ENCODE measurements around the gene FZD7. TPM values are rescaled to one million over a fixed set of nuclear protein-coding genes. Genes with fewer than 3 reads are reported as not detected.

Gene FZD7
- total RNA-seq, 2 donors from 2014 or later = 193 to 266 TPM

DNA sequence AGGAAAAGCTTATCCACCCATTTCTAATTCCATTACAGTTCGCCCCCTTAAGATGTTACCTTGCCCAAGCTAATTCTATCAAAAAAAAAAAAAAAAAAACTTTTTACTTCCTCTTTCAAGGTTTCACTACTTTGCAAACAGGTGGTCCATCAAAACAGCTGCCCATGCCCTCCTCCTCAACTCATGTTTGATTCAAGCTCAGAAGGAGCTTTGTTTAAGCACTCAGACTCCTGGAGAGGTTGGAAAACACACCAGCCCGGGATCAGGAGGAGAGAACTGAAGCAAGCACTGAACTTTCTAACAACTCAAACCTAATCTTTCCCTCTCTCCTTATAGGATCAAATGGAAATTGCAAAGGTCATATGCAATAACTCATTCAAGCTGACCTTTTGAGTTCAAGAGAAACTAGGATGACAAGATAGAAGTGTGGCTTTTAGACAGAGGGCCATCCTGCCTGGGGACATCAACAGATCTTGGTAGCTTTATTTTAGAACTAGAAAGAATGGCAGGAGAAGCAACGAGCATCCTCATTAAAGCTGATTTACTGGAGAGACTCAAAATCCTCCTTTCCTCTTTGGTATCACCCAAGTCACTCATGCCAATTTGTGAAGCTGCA is 28.3 kb upstream of the FZD7 start:
- no peaks in the 10 kb centered on the region for H3K36me3 Mint-ChIP-seq (ENCODE audit: low read depth)

DNA sequence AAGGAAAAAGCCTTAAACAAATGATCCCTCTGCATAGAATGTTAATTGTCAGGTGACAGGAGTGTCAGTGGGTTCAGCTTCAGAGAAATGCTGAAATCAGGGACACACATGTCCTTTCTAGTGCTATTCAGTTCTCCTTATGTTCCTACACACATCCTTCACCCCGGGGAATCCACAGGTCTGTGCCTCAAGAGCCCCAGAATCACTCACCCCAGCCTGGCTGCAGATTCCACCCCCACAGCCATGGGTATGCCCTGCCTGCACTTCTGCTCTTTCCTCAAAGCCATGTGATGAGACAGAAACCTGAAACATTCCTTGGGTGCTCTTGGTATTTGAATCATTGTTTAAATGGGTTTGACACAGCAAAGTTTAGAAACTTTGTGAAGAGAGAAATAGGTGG is 27.4 kb upstream of the FZD7 start:
- TF ChIP-seq, protein P1, sequence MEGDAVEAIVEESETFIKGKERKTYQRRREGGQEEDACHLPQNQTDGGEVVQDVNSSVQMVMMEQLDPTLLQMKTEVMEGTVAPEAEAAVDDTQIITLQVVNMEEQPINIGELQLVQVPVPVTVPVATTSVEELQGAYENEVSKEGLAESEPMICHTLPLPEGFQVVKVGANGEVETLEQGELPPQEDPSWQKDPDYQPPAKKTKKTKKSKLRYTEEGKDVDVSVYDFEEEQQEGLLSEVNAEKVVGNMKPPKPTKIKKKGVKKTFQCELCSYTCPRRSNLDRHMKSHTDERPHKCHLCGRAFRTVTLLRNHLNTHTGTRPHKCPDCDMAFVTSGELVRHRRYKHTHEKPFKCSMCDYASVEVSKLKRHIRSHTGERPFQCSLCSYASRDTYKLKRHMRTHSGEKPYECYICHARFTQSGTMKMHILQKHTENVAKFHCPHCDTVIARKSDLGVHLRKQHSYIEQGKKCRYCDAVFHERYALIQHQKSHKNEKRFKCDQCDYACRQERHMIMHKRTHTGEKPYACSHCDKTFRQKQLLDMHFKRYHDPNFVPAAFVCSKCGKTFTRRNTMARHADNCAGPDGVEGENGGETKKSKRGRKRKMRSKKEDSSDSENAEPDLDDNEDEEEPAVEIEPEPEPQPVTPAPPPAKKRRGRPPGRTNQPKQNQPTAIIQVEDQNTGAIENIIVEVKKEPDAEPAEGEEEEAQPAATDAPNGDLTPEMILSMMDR (conservative IDR thresholded peaks at IDR 0.05) = no peak
- Histone ChIP-seq H3K4me3 (ENCODE audit: low read length) (no peak overlapping the region), H3K4me1 (ENCODE audit: control insufficient read depth, insufficient read depth, low read length) (peaks cover 6% of the 10 kb centered on the region), H3K36me3 (ENCODE audit: control insufficient read depth, insufficient read depth, low read length) (no peaks in the 10 kb centered on the region), H3K27me3 (ENCODE audit: control insufficient read depth, insufficient read depth, low read length, poor library complexity, severe bottlenecking) (no peaks in the 10 kb centered on the region), H3K9me3 (ENCODE audit: control insufficient read depth, low read length) (no peaks in the 10 kb centered on the region), H3K9ac (ENCODE audit: extremely low read depth, low read length, poor library complexity, severe bottlenecking) (no peak overlapping the region), H3K27ac (ENCODE audit: low read depth, low read length) (no peak overlapping the region)
- Mint-ChIP-seq H3K9me3 (no peaks in the 10 kb centered on the region), H3K36me3 (ENCODE audit: low read depth) (no peaks in the 10 kb centered on the region), H3K27me3 (ENCODE audit: insufficient read depth) (no peaks in the 10 kb centered on the region), H3K4me3 (no peak overlapping the region), H3K27ac (no peak overlapping the region), H3K4me1 (peaks cover 20% of the 10 kb centered on the region)
- no peak for DNase-seq
- WGBS, 2 experiments (ENCODE audit: insufficient coverage in 1 of 2, insufficient read length in 1 of 2) = 63 to 94% methylated on average over 1 of the region's 1 CpG

More for the DNA sequence above, 28.3 kb upstream of the FZD7 start:
- H3K9ac ChIP-seq (ENCODE audit: extremely low read depth, low read length, poor library complexity, severe bottlenecking) = no peak overlapping the region
- H3K27me3 Mint-ChIP-seq (ENCODE audit: insufficient read depth) = no peaks in the 10 kb centered on the region
- no peaks in the 10 kb centered on the region for H3K9me3 ChIP-seq (ENCODE audit: control insufficient read depth, low read length)
- H3K27ac ChIP-seq (ENCODE audit: low read depth, low read length) = no peak overlapping the region
- peaks cover 6% of the 10 kb centered on the region for H3K4me1 ChIP-seq (ENCODE audit: control insufficient read depth, insufficient read depth, low read length)
- no peaks in the 10 kb centered on the region for H3K9me3 Mint-ChIP-seq
- no peak for DNase-seq
- peak overlapping the region; percentile 37 for H3K27ac Mint-ChIP-seq
- H3K4me3 ChIP-seq (ENCODE audit: low read length) = no peak overlapping the region
- H3K4me1 Mint-ChIP-seq = peaks cover 20% of the 10 kb centered on the region
- H3K36me3 ChIP-seq (ENCODE audit: control insufficient read depth, insufficient read depth, low read length) = no peaks in the 10 kb centered on the region
- no peaks in the 10 kb centered on the region for H3K27me3 ChIP-seq (ENCODE audit: control insufficient read depth, insufficient read depth, low read length, poor library complexity, severe bottlenecking)
- no peak overlapping the region for H3K4me3 Mint-ChIP-seq
- TF ChIP-seq, protein P1 (conservative IDR thresholded peaks at IDR 0.05) = no peak
- 82 to 83% methylated on average over 2 to 3 of the region's 3 CpGs for WGBS, 2 experiments (ENCODE audit: insufficient coverage in 1 of 2, insufficient read length in 1 of 2)

DNA sequence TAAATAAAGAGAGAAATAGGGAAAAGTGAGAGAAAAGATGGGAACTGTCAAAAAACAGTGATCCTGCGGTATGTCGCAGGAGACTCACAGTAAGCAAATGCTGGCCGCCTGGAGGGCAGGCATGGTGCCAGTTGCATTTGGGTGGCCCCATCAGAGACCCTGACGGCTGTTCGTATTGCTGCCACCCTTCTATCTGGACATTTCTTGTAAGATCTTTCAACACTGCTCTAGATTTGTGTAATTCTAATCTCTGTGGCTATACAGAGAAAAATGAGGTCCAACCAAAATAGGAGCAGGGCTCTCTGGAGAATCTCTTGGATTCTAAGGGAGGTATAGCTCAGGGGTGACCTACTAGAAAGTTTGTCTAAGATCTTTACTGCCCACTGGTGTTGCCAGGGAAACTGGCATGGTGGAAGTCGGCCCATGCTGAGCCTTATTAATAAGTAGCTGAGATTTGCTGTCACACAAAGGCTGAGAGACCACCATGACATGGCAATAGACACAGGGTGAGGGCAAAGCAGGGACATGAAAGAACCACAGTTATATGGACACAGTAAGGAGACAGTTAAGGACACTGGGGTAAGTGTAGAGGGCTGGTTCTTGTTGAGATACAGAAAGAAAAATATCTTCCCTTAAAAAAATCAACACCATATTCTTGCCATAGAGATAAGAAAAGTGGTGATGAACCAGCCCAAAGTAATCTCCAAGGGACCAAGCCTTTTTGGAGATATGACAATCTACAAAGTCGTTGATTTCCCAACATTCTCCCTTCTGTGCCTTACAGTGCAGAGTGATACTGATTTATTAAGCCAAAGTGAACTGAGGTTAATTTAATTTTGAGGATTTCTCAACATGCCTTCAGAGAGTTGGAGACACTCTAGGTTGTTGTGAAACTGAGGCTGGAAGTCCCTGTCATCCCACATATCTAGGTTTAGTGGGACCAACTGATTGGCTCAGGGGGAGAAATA is 26.4 kb upstream of the FZD7 start:
- Histone ChIP-seq H3K27ac (ENCODE audit: low read depth, low read length) (no peak overlapping the region), H3K9me3 (ENCODE audit: control insufficient read depth, low read length) (no peaks in the 10 kb centered on the region), H3K4me3 (ENCODE audit: low read length) (no peak overlapping the region), H3K9ac (ENCODE audit: extremely low read depth, low read length, poor library complexity, severe bottlenecking) (no peak overlapping the region), H3K4me1 (ENCODE audit: control insufficient read depth, insufficient read depth, low read length) (peaks cover 6% of the 10 kb centered on the region), H3K27me3 (ENCODE audit: control insufficient read depth, insufficient read depth, low read length, poor library complexity, severe bottlenecking) (no peaks in the 10 kb centered on the region), H3K36me3 (ENCODE audit: control insufficient read depth, insufficient read depth, low read length) (no peaks in the 10 kb centered on the region)
- Mint-ChIP-seq H3K9me3 (no peaks in the 10 kb centered on the region), H3K4me1 (peaks cover 20% of the 10 kb centered on the region), H3K4me3 (no peak overlapping the region), H3K27me3 (ENCODE audit: insufficient read depth) (no peaks in the 10 kb centered on the region), H3K27ac (no peak overlapping the region), H3K36me3 (ENCODE audit: low read depth) (no peaks in the 10 kb centered on the region)
- TF ChIP-seq, protein P1 (conservative IDR thresholded peaks at IDR 0.05) = no peak
- WGBS, 2 experiments (ENCODE audit: insufficient coverage in 1 of 2, insufficient read length in 1 of 2) = 86 to 89% methylated on average over 7 of the region's 7 CpGs
- DNase-seq = no peak
